Testis (tissue), 2 donors: ENCODE results near the gene EFCAB8.

ENCODE experiments used
- CTCF ChIP-seq, 3 experiments: fragments of 450-650 bp in 2 of 3; fragments of 200-600 bp in 1 of 3; sonication (generic) in 1 of 3; IDR thresholded peaks; one replicate each; pipeline ENCODE4 v1.5.1; 2016 to 2019; ENCODE audit warnings: antibody characterized with exemption in 3 of 3, mild to moderate bottlenecking in 2 of 3, moderate library complexity in 1 of 3
- POLR2A ChIP-seq: fragments of 450-650 bp; IDR thresholded peaks from one replicate; pipeline ENCODE4 v1.6.1; 2017; ENCODE audit warnings: antibody characterized with exemption, mild to moderate bottlenecking, moderate library complexity

GRCh38 chr20:32845786-32846185, 12.9 kb upstream of the EFCAB8 start:
- no peak for TF ChIP-seq CTCF (IDR thresholded peaks at IDR 0.05)
- TF ChIP-seq POLR2A = no peak
